SU-DHL-6 (cell line): ENCODE data around the gene H19.

Experiments used
- H2AFZ ChIP-seq: fragments of 200-600 bp; sonication (generic); 2 replicates; pipeline ENCODE4 v1.6.1; 2014; ENCODE audit warnings: low read depth, mild to moderate bottlenecking, moderate library complexity, mixed read lengths, antibody characterized with exemption, low read length; ENCODE audit not compliant: severe bottlenecking
- H3F3A ChIP-seq: fragments of 200-600 bp; shearing (Covaris generic); 2 replicates; pipeline ENCODE4 v1.6.0; 2016; ENCODE audit warnings: antibody characterized with exemption, mild to moderate bottlenecking; ENCODE audit not compliant: insufficient read depth
- H3K27ac ChIP-seq: fragments of 200-600 bp; sonication (generic); 2 replicates; pipeline ENCODE4 v1.5.1; 2016; ENCODE audit warnings: low read depth, mild to moderate bottlenecking, low read length, moderate library complexity, mixed read lengths
- H3K27me3 ChIP-seq: fragments of 200-600 bp; sonication (generic), shearing (Covaris generic); 2 replicates; pipeline ENCODE4 v1.6.0; 2014; ENCODE audit warnings: mild to moderate bottlenecking, low read length
- H3K36me3 ChIP-seq: fragments of 200-600 bp; sonication (generic); 2 replicates; pipeline ENCODE4 v1.6.1; 2014; ENCODE audit warnings: mild to moderate bottlenecking, low read length, mixed read lengths
- H3K4me2 ChIP-seq: fragments of 300-600, 200-600 bp; shearing (Covaris generic), sonication (generic); 2 replicates; pipeline ENCODE4 v1.6.0; 2014; ENCODE audit warnings: low read length, low read depth, mild to moderate bottlenecking; ENCODE audit not compliant: poor library complexity, severe bottlenecking
- H3K4me3 ChIP-seq: fragments of 200-600 bp; sonication (generic); 2 replicates; pipeline ENCODE4 v1.5.1; 2014; ENCODE audit warnings: antibody characterized with exemption, low read length, mild to moderate bottlenecking, mixed read lengths; ENCODE audit not compliant: insufficient read depth, poor library complexity, severe bottlenecking
- H3K79me2 ChIP-seq: fragments of 200-600 bp; sonication (generic); 2 replicates; pipeline ENCODE4 v1.6.1; 2014; ENCODE audit warnings: mild to moderate bottlenecking, low read length, moderate library complexity; ENCODE audit not compliant: insufficient read depth
- H3K9ac ChIP-seq: fragments of 200-600 bp; sonication (generic); 2 replicates; pipeline ENCODE4 v1.7.0; 2014; ENCODE audit warnings: mild to moderate bottlenecking, low read length
- H3K9me2 ChIP-seq: fragments of 200-600 bp; sonication (generic); replicated peaks from 2 replicates; pipeline ENCODE4 v1.6.1; 2014; ENCODE audit warnings: low read length; ENCODE audit not compliant: insufficient read depth
- H3K9me3 ChIP-seq: fragments of 200-600 bp; sonication (generic); 2 replicates; pipeline ENCODE4 v1.6.1; 2014; ENCODE audit warnings: low read length, mixed read lengths; ENCODE audit not compliant: insufficient read depth
- H4K20me1 ChIP-seq: fragments of 200-600 bp; sonication (generic); 2 replicates; pipeline ENCODE4 v1.6.1; 2014; ENCODE audit warnings: low read depth, mild to moderate bottlenecking, antibody characterized with exemption, low read length, moderate library complexity, mixed read lengths
- EZH2phosphoT487 ChIP-seq: fragments of 200-600 bp; sonication (generic), shearing (Covaris generic); conservative IDR thresholded peaks from 2 replicates; pipeline ENCODE4 v1.6.1; 2018; ENCODE audit warnings: mild to moderate bottlenecking, antibody characterized with exemption, low read length, moderate library complexity, mixed read lengths
- TF ChIP-seq, protein P1 (sequence below): fragments of 200-600 bp; sonication (generic); IDR thresholded peaks from one replicate; pipeline ENCODE4 v1.5.1; 2017; ENCODE audit warnings: antibody characterized with exemption, mild to moderate bottlenecking, low read length, moderate library complexity; ENCODE audit not compliant: insufficient read depth, poor library complexity, severe bottlenecking

The H19 gene

DNA sequence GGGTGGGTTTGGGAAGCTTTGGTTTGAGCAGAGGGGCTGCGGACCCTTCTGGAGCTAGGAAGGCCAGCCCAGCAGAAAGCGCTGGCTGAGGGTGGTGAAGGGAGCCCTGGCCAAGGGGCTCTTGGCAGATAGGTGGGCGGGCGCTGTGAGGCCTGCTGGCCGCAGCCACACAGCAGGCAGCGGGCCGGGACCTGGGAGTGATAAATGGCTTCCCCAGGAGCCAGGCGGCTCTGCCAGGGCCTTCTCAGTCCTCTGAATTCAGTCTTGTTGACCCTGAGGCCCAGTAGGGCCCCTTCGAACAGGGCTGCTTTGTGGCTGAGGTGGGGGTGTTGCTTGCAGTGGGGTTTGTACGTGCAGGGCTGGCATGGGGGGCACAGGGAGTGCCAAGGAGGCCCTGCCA, 33.4 kb upstream of the H19 start:
- Histone ChIP-seq H3K27me3 (no peaks in the 10 kb centered on the region), H3K79me2 (no peaks in the 10 kb centered on the region), H4K20me1 (no peaks in the 10 kb centered on the region), H3K36me3 (no peaks in the 10 kb centered on the region), H3K9me3 (no peaks in the 10 kb centered on the region), H3K4me3 (no peak overlapping the region), H3K9me2 (no peaks in the 10 kb centered on the region), H3K27ac (no peak overlapping the region), H3F3A (no peaks in the 10 kb centered on the region), H3K9ac (no peak overlapping the region), H2AFZ (no peak overlapping the region), H3K4me2 (no peak overlapping the region)
- TF ChIP-seq EZH2phosphoT487, result no peak
- TF ChIP-seq, protein P1, sequence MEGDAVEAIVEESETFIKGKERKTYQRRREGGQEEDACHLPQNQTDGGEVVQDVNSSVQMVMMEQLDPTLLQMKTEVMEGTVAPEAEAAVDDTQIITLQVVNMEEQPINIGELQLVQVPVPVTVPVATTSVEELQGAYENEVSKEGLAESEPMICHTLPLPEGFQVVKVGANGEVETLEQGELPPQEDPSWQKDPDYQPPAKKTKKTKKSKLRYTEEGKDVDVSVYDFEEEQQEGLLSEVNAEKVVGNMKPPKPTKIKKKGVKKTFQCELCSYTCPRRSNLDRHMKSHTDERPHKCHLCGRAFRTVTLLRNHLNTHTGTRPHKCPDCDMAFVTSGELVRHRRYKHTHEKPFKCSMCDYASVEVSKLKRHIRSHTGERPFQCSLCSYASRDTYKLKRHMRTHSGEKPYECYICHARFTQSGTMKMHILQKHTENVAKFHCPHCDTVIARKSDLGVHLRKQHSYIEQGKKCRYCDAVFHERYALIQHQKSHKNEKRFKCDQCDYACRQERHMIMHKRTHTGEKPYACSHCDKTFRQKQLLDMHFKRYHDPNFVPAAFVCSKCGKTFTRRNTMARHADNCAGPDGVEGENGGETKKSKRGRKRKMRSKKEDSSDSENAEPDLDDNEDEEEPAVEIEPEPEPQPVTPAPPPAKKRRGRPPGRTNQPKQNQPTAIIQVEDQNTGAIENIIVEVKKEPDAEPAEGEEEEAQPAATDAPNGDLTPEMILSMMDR, result no peak

DNA sequence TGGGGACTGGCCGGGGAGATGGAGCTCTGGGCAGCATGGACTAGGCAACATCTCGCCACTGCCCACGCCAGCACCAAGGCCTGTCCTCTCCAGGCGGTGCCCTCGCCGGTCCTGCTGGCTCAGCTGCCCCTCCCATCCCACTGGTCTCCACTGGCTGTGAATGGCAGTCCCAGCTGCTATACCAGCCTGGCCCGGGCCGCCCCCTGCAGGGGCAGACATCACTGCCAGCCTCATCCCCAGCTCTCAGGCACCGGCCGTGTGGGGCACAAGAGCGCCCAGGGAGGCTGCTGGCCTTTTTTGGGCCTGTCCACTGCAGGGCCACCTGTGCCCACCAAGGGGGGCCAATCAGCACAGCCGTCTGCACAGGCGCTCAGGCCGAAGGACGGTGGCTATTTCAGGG, 30.1 kb upstream of the H19 start:
- Histone ChIP-seq H3K9ac (no peak overlapping the region), H3K36me3 (no peaks in the 10 kb centered on the region), H3K4me3 (no peak overlapping the region), H3K79me2 (no peaks in the 10 kb centered on the region), H3K9me2 (no peaks in the 10 kb centered on the region), H4K20me1 (no peaks in the 10 kb centered on the region), H3K9me3 (no peaks in the 10 kb centered on the region), H3K4me2 (no peak overlapping the region), H3K27ac (no peak overlapping the region), H3K27me3 (no peaks in the 10 kb centered on the region), H3F3A (no peaks in the 10 kb centered on the region), H2AFZ (no peak overlapping the region)
- TF ChIP-seq, protein P1, result no peak
- no peak for TF ChIP-seq EZH2phosphoT487

DNA sequence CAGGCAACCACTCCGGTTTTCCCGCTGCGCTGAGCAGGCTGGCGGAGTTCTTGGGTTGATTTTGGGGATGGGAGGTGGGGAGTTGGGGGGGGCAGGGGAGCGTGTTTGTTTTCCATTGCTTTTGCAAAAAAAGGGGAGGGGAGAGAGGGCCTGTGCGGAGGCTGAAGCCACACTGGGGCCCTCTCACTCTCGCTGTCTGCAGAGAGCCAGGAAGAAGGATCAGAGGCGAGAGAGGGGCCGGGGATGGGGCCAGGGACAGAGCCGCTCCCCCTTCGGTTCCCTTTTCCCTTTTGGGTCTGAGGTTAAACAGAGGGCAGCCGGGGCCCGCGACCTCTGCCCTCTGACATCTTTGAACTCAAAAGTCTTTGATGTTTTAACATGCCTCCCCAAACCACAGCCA, 17.4 kb upstream of the H19 start:
- no peak overlapping the region for H3K9ac ChIP-seq
- H3K79me2 ChIP-seq, result no peaks in the 10 kb centered on the region
- H2AFZ ChIP-seq, result no peak overlapping the region
- no peaks in the 10 kb centered on the region for H4K20me1 ChIP-seq
- H3K9me2 ChIP-seq, result no peaks in the 10 kb centered on the region
- no peak for TF ChIP-seq EZH2phosphoT487
- TF ChIP-seq, protein P1, result no peak
- no peak overlapping the region for H3K27ac ChIP-seq
- no peaks in the 10 kb centered on the region for H3F3A ChIP-seq
- no peak overlapping the region for H3K4me2 ChIP-seq
- no peaks in the 10 kb centered on the region for H3K36me3 ChIP-seq
- no peaks in the 10 kb centered on the region for H3K27me3 ChIP-seq
- no peak overlapping the region for H3K4me3 ChIP-seq
- H3K9me3 ChIP-seq, result no peaks in the 10 kb centered on the region

DNA sequence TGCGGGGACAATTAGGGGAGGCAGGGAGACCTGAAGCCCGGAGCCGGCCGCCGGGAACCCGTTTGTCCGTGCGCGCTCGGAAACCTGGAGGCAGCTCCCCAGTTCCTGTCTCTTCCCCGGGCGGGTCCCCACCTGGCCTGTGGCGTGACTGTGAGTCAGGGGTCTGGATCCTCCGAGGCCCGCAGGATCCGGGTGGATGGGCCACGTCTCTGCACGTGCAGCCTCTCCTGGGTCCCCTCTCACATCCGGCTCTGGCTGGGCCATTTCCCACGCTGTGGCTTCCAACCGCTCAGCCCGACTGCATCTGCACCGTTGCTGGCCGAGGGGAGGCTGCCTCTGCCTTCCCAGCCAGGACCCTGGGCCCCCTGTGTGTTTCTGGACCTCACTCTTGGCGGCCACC, 14.8 kb upstream of the H19 start:
- no peaks in the 10 kb centered on the region for H3K9me3 ChIP-seq
- H3K79me2 ChIP-seq, result no peaks in the 10 kb centered on the region
- H4K20me1 ChIP-seq, result no peaks in the 10 kb centered on the region
- no peak overlapping the region for H2AFZ ChIP-seq
- H3F3A ChIP-seq, result no peaks in the 10 kb centered on the region
- no peak for TF ChIP-seq EZH2phosphoT487
- TF ChIP-seq, protein P1, result no peak
- H3K9me2 ChIP-seq, result no peaks in the 10 kb centered on the region
- no peaks in the 10 kb centered on the region for H3K36me3 ChIP-seq
- no peak overlapping the region for H3K9ac ChIP-seq
- no peak overlapping the region for H3K4me2 ChIP-seq
- no peak overlapping the region for H3K4me3 ChIP-seq
- no peak overlapping the region for H3K27ac ChIP-seq
- H3K27me3 ChIP-seq, result no peaks in the 10 kb centered on the region
